K562 treated with DMSO at 1 percent for 24 hours (cell line): Measurements from ENCODE around the gene TIMM23. TPM values are rescaled to one million over a fixed set of nuclear protein-coding genes. Genes with fewer than 3 reads are reported as not detected.

Experiments used
- total RNA-seq: library from RNA; unstranded; fragments of 300-600 nt; gene quantifications from 2 replicates; pipeline ENCODE4 v1.2.3, GENCODE V29; 2022; ENCODE audit warnings: low read depth; ENCODE audit not compliant: insufficient read depth

TIMM23 gene
- total RNA-seq: 89.1 and 90.9 TPM in 2 replicates

GRCh38 chr10:45972106-45972812 is at the start of gene TIMM23:
TIMM23 (plus strand) TSS chr10:45972489; CDS start chr10:45972625, 136 bp downstream.

GRCh38 chr10:46030091-46030937 is 58.0 kb downstream of the TIMM23 start, which contains the start of gene NCOA4:
NCOA4 (minus strand) TSS chr10:46030623; CDS start chr10:46016680, 13,943 bp downstream.

GRCh38 chr10:46046261-46046660 is 74.0 kb downstream of the TIMM23 start, which contains the start of gene MSMB:
MSMB (minus strand) TSS chr10:46046269; CDS start chr10:46046237, 32 bp downstream.

Other genes with a start within 250 kb of the TIMM23 start
- 20.0 and 22.2 TPM in 2 replicates for gene WASHC2C, start 245.2 kb upstream of the TIMM23 start, total RNA-seq
- 10.1 and 15.5 TPM in 2 replicates for gene AGAP4, start 125.0 kb upstream of the TIMM23 start, total RNA-seq
- 140 and 166 TPM in 2 replicates for gene NCOA4, start 58.1 kb downstream of the TIMM23 start, total RNA-seq
- gene MSMB, start 73.8 kb downstream of the TIMM23 start, total RNA-seq: not detected in 2 replicates